CD14-positive monocyte (primary cell): Measurements from ENCODE around the gene DBX1. TPM values are rescaled to one million over a fixed set of nuclear protein-coding genes. Genes with fewer than 3 reads are reported as not detected.

Experiments
- DNase-seq, 3 donors: peaks; one replicate each; pipeline ENCODE4 v3.0.0-alpha.2; 2011 to 2022
- H2AFZ ChIP-seq: 2 replicates; pipeline ENCODE4 v1.6.0; 2012; ENCODE audit warnings: mild to moderate bottlenecking, low read depth, low read length, inconsistent platforms; ENCODE audit not compliant: insufficient read depth, poor library complexity, severe bottlenecking
- H3K27ac ChIP-seq, 2 donors: 1 replicate in 1 of 2; 2 replicates in 1 of 2; pipeline ENCODE4 v1.5.1; 2012 to 2013; ENCODE audit warnings: low read length in 2 of 2, control low read depth in 1 of 2, inconsistent platforms in 1 of 2, low read depth in 1 of 2, mild to moderate bottlenecking in 1 of 2
- H3K27me3 ChIP-seq, 2 donors: one replicate each; pipeline versions ENCODE4 v1.6.0 to v1.6.1; 2011 to 2013; ENCODE audit warnings: low read length in 2 of 2; ENCODE audit not compliant: control insufficient read depth in 2 of 2, insufficient read depth in 2 of 2
- H3K36me3 ChIP-seq, 2 donors: replicated peaks in 1 of 2; 1 replicate in 1 of 2; 2 replicates in 1 of 2; pipeline versions ENCODE4 v1.5.1 to v1.6.1; 2012 to 2013; ENCODE audit warnings: low read length in 2 of 2, control low read depth in 1 of 2, inconsistent platforms in 1 of 2, mild to moderate bottlenecking in 1 of 2; ENCODE audit not compliant: insufficient read depth in 2 of 2, control insufficient read depth in 1 of 2
- H3K4me1 ChIP-seq, 2 donors: 1 replicate in 1 of 2; 2 replicates in 1 of 2; pipeline versions ENCODE4 v1.5.1 to v1.6.1; 2012 to 2013; ENCODE audit warnings: low read length in 2 of 2, control low read depth in 1 of 2, inconsistent platforms in 1 of 2, mild to moderate bottlenecking in 1 of 2, moderate library complexity in 1 of 2; ENCODE audit not compliant: insufficient read depth in 2 of 2, control insufficient read depth in 1 of 2
- H3K4me2 ChIP-seq: replicated peaks from 2 replicates; pipeline ENCODE3; 2012; ENCODE audit warnings: low read length, moderate library complexity, mild to moderate bottlenecking; ENCODE audit not compliant: poor library complexity, severe bottlenecking; ENCODE audit errors: extremely low read depth
- H3K4me3 ChIP-seq, 3 experiments: fragments of 200-600 bp in 1 of 3; sonication (generic) in 1 of 3; replicated peaks in 1 of 3; 1 replicate in 2 of 3; 2 replicates in 1 of 3; pipeline ENCODE4 v1.5.1; 2011 to 2013; ENCODE audit warnings: low read length in 3 of 3, mild to moderate bottlenecking in 3 of 3, control low read depth in 2 of 3, low read depth in 2 of 3, inconsistent platforms in 1 of 3, moderate library complexity in 1 of 3
- H3K79me2 ChIP-seq: 2 replicates; pipeline ENCODE4 v1.6.0; 2012; ENCODE audit warnings: mild to moderate bottlenecking, control low read depth, inconsistent platforms, low read length, moderate library complexity; ENCODE audit not compliant: insufficient read depth
- H3K9ac ChIP-seq: 2 replicates; pipeline ENCODE4 v1.6.0; 2017; ENCODE audit warnings: low read length, mild to moderate bottlenecking; ENCODE audit not compliant: insufficient read depth, poor library complexity, severe bottlenecking
- H3K9me3 ChIP-seq, 2 donors: replicated peaks in 1 of 2; 1 replicate in 1 of 2; 2 replicates in 1 of 2; pipeline versions ENCODE4 v1.5.1 to v1.6.1; 2012 to 2013; ENCODE audit warnings: low read length in 2 of 2, control low read depth in 1 of 2; ENCODE audit not compliant: control insufficient read depth in 1 of 2, insufficient read depth in 1 of 2
- H4K20me1 ChIP-seq: 2 replicates; pipeline ENCODE4 v1.6.0; 2012; ENCODE audit warnings: mild to moderate bottlenecking, low read length, control low read depth, moderate library complexity; ENCODE audit not compliant: insufficient read depth
- H3K27ac Mint-ChIP-seq, 7 donors: one replicate each; pipeline ENCODE4 v1.8.0; 2020; ENCODE audit warnings: mild to moderate bottlenecking in 7 of 7, mixed read lengths in 7 of 7, moderate library complexity in 6 of 7, inconsistent platforms in 2 of 7
- H3K27me3 Mint-ChIP-seq, 3 donors: one replicate each; pipeline ENCODE4 v1.8.0; 2021 to 2022; ENCODE audit warnings: low read depth in 3 of 3, mild to moderate bottlenecking in 3 of 3, mixed read lengths in 3 of 3, moderate library complexity in 3 of 3, inconsistent platforms in 1 of 3
- H3K36me3 Mint-ChIP-seq, 2 donors: one replicate each; pipeline ENCODE4 v1.8.0; 2020; ENCODE audit warnings: mixed read lengths in 2 of 2, inconsistent platforms in 1 of 2, mild to moderate bottlenecking in 1 of 2
- H3K4me1 Mint-ChIP-seq: one replicate; pipeline ENCODE4 v1.8.0; 2020; ENCODE audit warnings: mild to moderate bottlenecking, mixed read lengths
- H3K4me3 Mint-ChIP-seq, 2 donors: one replicate each; pipeline ENCODE4 v1.8.0; 2020; ENCODE audit warnings: mild to moderate bottlenecking in 2 of 2, mixed read lengths in 2 of 2, moderate library complexity in 1 of 2
- H3K9me3 Mint-ChIP-seq, 7 donors: one replicate each; pipeline ENCODE4 v1.8.0; 2020 to 2022; ENCODE audit warnings: mixed read lengths in 7 of 7, mild to moderate bottlenecking in 6 of 7, moderate library complexity in 6 of 7, inconsistent platforms in 2 of 7
- CTCF ChIP-seq: fragments of 200-600 bp; IDR thresholded peaks from one replicate; pipeline ENCODE4 v1.8.0; 2022; ENCODE audit warnings: antibody characterized with exemption, mild to moderate bottlenecking
- WGBS: methylation state at CpG from one replicate; pipeline ENCODE4 v1.1.5; 2013; ENCODE audit warnings: missing lambda C conversion rate; ENCODE audit not compliant: insufficient coverage; 5-methylcytosine and 5-hydroxymethylcytosine counted together
- intact Hi-C, 2 donors: fragments of 100-400 bp; cut with micrococcal nuclease; formaldehyde crosslinking; loops; one replicate each; pipeline versions ENCODE4 v1.15.0 to v1.15.1; 2023
- polyA plus RNA-seq, 3 donors: library from polyadenylated mRNA; depleted of rRNA in 1 of 3; unstranded in 2 of 3; stranded (reverse) in 1 of 3; fragments of 300-500 nt in 2 of 3; fragments of >200 nt in 1 of 3; fragmentation: Illumina TruSeq in 2 of 3; gene quantifications; 1 replicate in 2 of 3; 2 replicates in 1 of 3; pipeline ENCODE4 v1.2.3, GENCODE V29; 2012 to 2021

Gene DBX1
- polyA plus RNA-seq, 3 donors = not detected

- no peak overlapping the region for H3K4me2 ChIP-seq
- no peak for DNase-seq
- H3K4me3 ChIP-seq = no peak overlapping the region
- no peak overlapping the region for H2AFZ ChIP-seq
- H3K4me1 ChIP-seq = no peaks in the 10 kb centered on the region
- no peak overlapping the region for H3K4me3 Mint-ChIP-seq
- peaks cover 11 to 12% (median 11%) of the 10 kb centered on the region in 3 donors for H3K27me3 Mint-ChIP-seq
- no peaks in the 10 kb centered on the region for H4K20me1 ChIP-seq
- intact Hi-C loops = no loop called here
- H3K79me2 ChIP-seq = no peaks in the 10 kb centered on the region
- no peaks in the 10 kb centered on the region for H3K9me3 ChIP-seq
- no peaks in the 10 kb centered on the region for H3K36me3 ChIP-seq
- H3K4me1 Mint-ChIP-seq = no peaks in the 10 kb centered on the region
- no peak overlapping the region for H3K9ac ChIP-seq
- WGBS = 100% methylated on average over 2 of the region's 6 CpGs
- H3K9me3 Mint-ChIP-seq = peaks cover 0 to 2% (median 0%) of the 10 kb centered on the region in 7 donors
- no peak overlapping the region for H3K27ac ChIP-seq
- H3K36me3 Mint-ChIP-seq = no peaks in the 10 kb centered on the region
- no peak for TF ChIP-seq CTCF
- no peak overlapping the region for H3K27ac Mint-ChIP-seq
- H3K27me3 ChIP-seq = peaks cover 0 to 4% of the 10 kb centered on the region in 2 donors
Observed at GRCh38 chr11:20125927-20126326, 34.3 kb downstream of the DBX1 start.

- no CpG with 5 or more reads among the region's 3 CpGs for WGBS
Observed at GRCh38 chr11:20122131-20122530, 38.1 kb downstream of the DBX1 start.

More at GRCh38 chr11:20122131-20122530, 38.1 kb downstream of the DBX1 start:
- intact Hi-C loops = no loop called here
- Mint-ChIP-seq H3K36me3 (no peaks in the 10 kb centered on the region), H3K27me3 (peaks cover 6 to 8% (median 8%) of the 10 kb centered on the region in 3 donors), H3K4me1 (no peaks in the 10 kb centered on the region), H3K9me3 (peaks cover 0 to 4% (median 0%) of the 10 kb centered on the region in 7 donors), H3K4me3 (no peak overlapping the region), H3K27ac (no peak overlapping the region)
- DNase-seq = no peak
- H3K4me1 ChIP-seq = no peaks in the 10 kb centered on the region
- no peaks in the 10 kb centered on the region for H3K79me2 ChIP-seq
- no peak for TF ChIP-seq CTCF
- H3K36me3 ChIP-seq = no peaks in the 10 kb centered on the region
- no peaks in the 10 kb centered on the region for H3K27me3 ChIP-seq
- no peak overlapping the region for H3K4me3 ChIP-seq
- H3K9me3 ChIP-seq = no peaks in the 10 kb centered on the region
- no peak overlapping the region for H3K9ac ChIP-seq
- no peak overlapping the region for H3K4me2 ChIP-seq
- no peak overlapping the region for H2AFZ ChIP-seq
- H3K27ac ChIP-seq = no peak overlapping the region
- H4K20me1 ChIP-seq = no peaks in the 10 kb centered on the region
